ENCODE measurements around the gene RNF180.

DNA sequence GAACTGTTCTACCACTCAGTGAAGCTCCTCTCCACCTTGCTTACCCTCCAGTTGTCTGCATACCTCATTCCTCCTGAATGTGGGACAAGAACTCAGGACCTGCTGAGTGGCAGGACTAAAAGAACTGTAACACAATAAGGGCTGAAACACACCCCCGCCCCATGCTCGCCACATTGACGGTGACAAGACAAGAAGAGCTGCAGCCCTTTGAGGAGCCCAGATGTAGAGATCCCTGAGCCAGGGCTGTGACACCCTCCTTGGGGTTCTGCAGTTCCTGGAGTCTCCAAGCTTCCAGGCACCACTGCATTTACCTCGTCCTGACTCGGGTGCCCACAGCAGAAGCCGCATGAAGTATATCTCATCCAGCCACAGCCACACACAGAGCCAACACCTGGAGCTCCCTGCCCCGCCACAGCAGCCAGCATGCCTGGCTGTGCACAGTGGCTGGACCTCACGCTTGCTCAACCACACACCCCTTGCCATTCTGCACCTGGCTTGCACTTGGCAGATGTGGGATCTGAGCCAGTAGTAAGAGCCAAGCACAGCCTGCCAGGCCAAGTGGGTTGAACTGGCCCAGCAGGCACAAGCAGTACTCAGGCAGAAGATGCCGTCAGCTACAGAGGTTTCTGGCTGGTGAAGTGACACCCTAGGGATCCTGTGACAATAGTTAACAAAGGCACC is 166.1 kb downstream of the RNF180 start:
- TF ChIP-seq, protein P1, sequence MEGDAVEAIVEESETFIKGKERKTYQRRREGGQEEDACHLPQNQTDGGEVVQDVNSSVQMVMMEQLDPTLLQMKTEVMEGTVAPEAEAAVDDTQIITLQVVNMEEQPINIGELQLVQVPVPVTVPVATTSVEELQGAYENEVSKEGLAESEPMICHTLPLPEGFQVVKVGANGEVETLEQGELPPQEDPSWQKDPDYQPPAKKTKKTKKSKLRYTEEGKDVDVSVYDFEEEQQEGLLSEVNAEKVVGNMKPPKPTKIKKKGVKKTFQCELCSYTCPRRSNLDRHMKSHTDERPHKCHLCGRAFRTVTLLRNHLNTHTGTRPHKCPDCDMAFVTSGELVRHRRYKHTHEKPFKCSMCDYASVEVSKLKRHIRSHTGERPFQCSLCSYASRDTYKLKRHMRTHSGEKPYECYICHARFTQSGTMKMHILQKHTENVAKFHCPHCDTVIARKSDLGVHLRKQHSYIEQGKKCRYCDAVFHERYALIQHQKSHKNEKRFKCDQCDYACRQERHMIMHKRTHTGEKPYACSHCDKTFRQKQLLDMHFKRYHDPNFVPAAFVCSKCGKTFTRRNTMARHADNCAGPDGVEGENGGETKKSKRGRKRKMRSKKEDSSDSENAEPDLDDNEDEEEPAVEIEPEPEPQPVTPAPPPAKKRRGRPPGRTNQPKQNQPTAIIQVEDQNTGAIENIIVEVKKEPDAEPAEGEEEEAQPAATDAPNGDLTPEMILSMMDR (IDR thresholded peaks at IDR 0.05), result no peak
- TF ChIP-seq POLR2A (IDR thresholded peaks at IDR 0.05), result no peak
